Endothelial cell of umbilical vein (primary cell): ENCODE measurements around the gene ACER1. TPM values are rescaled to one million over a fixed set of nuclear protein-coding genes. Genes with fewer than 3 reads are reported as not detected.

Source experiments
- BruUV-seq: library from RNA; stranded (reverse); fragments of 400-500 nt; replicated peaks from 2 replicates; lab custom pipeline; 2021; lab: Mats Ljungman, UMichigan
- CTCF ChIA-PET: fragments of 300-600, 350-600 bp; sonication (Branson Sonifier 250); formaldehyde crosslinking; loops from one replicate; lab custom pipeline; 2021; ENCODE audit warnings: antibody characterized with exemption, inconsistent platforms; lab: Charles Lee
- POLR2A ChIA-PET: fragments of 300-600, 350-600 bp; sonication (Branson Sonifier 250); formaldehyde crosslinking; loops from one replicate; lab custom pipeline; 2021; ENCODE audit warnings: antibody characterized with exemption, inconsistent platforms; lab: Charles Lee
- DNase-seq: peaks from one replicate; pipeline ENCODE4 v3.0.0-alpha.2; 2011; ENCODE audit warnings: low read depth, low spot score
- FAIRE-seq: peaks from 2 replicates; lab custom pipeline; 2011; peaks lifted over from hg19 to GRCh38; lab: Jason Lieb, UNC
- H2AFZ ChIP-seq: 2 replicates; pipeline ENCODE4 v1.6.0; 2012; ENCODE audit warnings: low read depth, low read length, control low read depth, inconsistent platforms
- H3K27ac ChIP-seq: 2 replicates; pipeline ENCODE4 v1.5.1; 2011; ENCODE audit warnings: low read depth, mild to moderate bottlenecking, control low read depth, low read length, moderate library complexity; ENCODE audit not compliant: insufficient read depth
- H3K27me3 ChIP-seq, 2 experiments: 2 replicates each; pipeline versions ENCODE4 v1.6.0 to v1.6.1; 2011; ENCODE audit warnings: low read length in 2 of 2, mixed read lengths in 1 of 2; ENCODE audit not compliant: control insufficient read depth in 2 of 2, insufficient read depth in 2 of 2
- H3K36me3 ChIP-seq, 2 experiments: 2 replicates in 1 of 2; 3 replicates in 1 of 2; pipeline ENCODE4 v1.5.1; 2011; ENCODE audit warnings: low read length in 2 of 2, mild to moderate bottlenecking in 1 of 2, moderate library complexity in 1 of 2; ENCODE audit not compliant: control insufficient read depth in 2 of 2, insufficient read depth in 2 of 2; ENCODE audit errors: extremely low read depth in 1 of 2
- H3K4me1 ChIP-seq: 3 replicates; pipeline ENCODE4 v1.5.1; 2011; ENCODE audit warnings: mild to moderate bottlenecking, low read length; ENCODE audit not compliant: control insufficient read depth, insufficient read depth; ENCODE audit errors: extremely low read depth
- H3K4me2 ChIP-seq: 2 replicates; pipeline ENCODE4 v1.6.1; 2011; ENCODE audit warnings: low read length, control low read depth, mixed read lengths; ENCODE audit not compliant: insufficient read depth
- H3K4me3 ChIP-seq, 3 experiments: fragments of 200-600 bp in 1 of 3; sonication (generic), shearing (Covaris generic) in 1 of 3; replicated peaks in 1 of 3; 2 replicates each; pipeline ENCODE4 v1.5.1; 2011 to 2016; ENCODE audit warnings: control low read depth in 3 of 3, low read length in 3 of 3, mild to moderate bottlenecking in 2 of 3, inconsistent platforms in 1 of 3, low read depth in 1 of 3, moderate library complexity in 1 of 3; ENCODE audit not compliant: insufficient read depth in 1 of 3
- H3K79me2 ChIP-seq: 2 replicates; pipeline ENCODE4 v1.6.0; 2012; ENCODE audit warnings: low read length, inconsistent platforms; ENCODE audit not compliant: control insufficient read depth, insufficient read depth
- H3K9ac ChIP-seq: replicated peaks from 2 replicates; pipeline ENCODE3; 2011; ENCODE audit warnings: low read length, control low read depth; ENCODE audit not compliant: insufficient read depth; ENCODE audit errors: extremely low read depth
- H3K9me1 ChIP-seq: replicated peaks from 3 replicates; pipeline ENCODE4 v1.6.0; 2011; ENCODE audit warnings: mild to moderate bottlenecking, low read length; ENCODE audit not compliant: control insufficient read depth, insufficient read depth; ENCODE audit errors: extremely low read depth
- H3K9me3 ChIP-seq: replicated peaks from 2 replicates; pipeline ENCODE4 v1.5.1; 2012; ENCODE audit warnings: low read length, inconsistent platforms; ENCODE audit not compliant: control insufficient read depth, insufficient read depth
- H4K20me1 ChIP-seq: replicated peaks from 2 replicates; pipeline ENCODE3; 2011; ENCODE audit warnings: mild to moderate bottlenecking, low read length; ENCODE audit not compliant: control insufficient read depth, insufficient read depth; ENCODE audit errors: extremely low read depth
- CTCF ChIP-seq, 2 donors: IDR thresholded peaks; 1 replicate in 1 of 2; 2 replicates in 1 of 2; pipeline ENCODE4 v1.5.1; 2011; ENCODE audit warnings: low read length in 2 of 2, mild to moderate bottlenecking in 2 of 2, moderate library complexity in 2 of 2, control low read depth in 1 of 2, inconsistent platforms in 1 of 2, low read depth in 1 of 2; ENCODE audit not compliant: insufficient read depth in 1 of 2; ENCODE audit errors: extremely low read depth in 1 of 2
- EZH2 ChIP-seq: IDR thresholded peaks from 2 replicates; pipeline ENCODE4 v1.6.1; 2012; ENCODE audit warnings: borderline replicate concordance, low read depth, mild to moderate bottlenecking, moderate library complexity, low read length, inconsistent platforms; ENCODE audit not compliant: severe bottlenecking
- FOS ChIP-seq: IDR thresholded peaks from 2 replicates; pipeline ENCODE4 v1.6.1; 2011; ENCODE audit warnings: mild to moderate bottlenecking, low read length, moderate library complexity, borderline replicate concordance; ENCODE audit not compliant: insufficient read depth
- GATA2 ChIP-seq: IDR thresholded peaks from 2 replicates; pipeline ENCODE4 v1.7.0; 2011; ENCODE audit warnings: low read depth, mild to moderate bottlenecking, moderate library complexity, mixed read lengths, low read length; ENCODE audit not compliant: insufficient read length, insufficient read depth
- JUN ChIP-seq: IDR thresholded peaks from 2 replicates; pipeline ENCODE4 v1.6.1; 2011; ENCODE audit warnings: borderline replicate concordance, low read depth; ENCODE audit not compliant: insufficient read length, insufficient read depth
- MYC ChIP-seq: IDR thresholded peaks from one replicate; pipeline ENCODE4 v1.6.1; 2011; ENCODE audit warnings: mild to moderate bottlenecking, low read depth, low read length
- POLR2A ChIP-seq: IDR thresholded peaks from 2 replicates; pipeline ENCODE4 v1.6.1; 2012; ENCODE audit warnings: low read depth, mild to moderate bottlenecking, control low read depth, low read length
- POLR2AphosphoS5 ChIP-seq: IDR thresholded peaks from 2 replicates; pipeline ENCODE4 v1.6.1; 2012; ENCODE audit warnings: low read depth, mild to moderate bottlenecking, control low read depth, low read length, moderate library complexity; ENCODE audit not compliant: insufficient read depth
- dilution Hi-C: fragments of 300-500 bp; cut with MboI; formaldehyde crosslinking; loops from one replicate; pipeline ENCODE4 v1.15.0; 2019; ENCODE audit warnings: low sequenced_read_pairs; ENCODE audit not compliant: extremely low pct_ligation_motif_present
- intact Hi-C: fragments of 100-400 bp; cut with micrococcal nuclease; formaldehyde crosslinking; loops from one replicate; pipeline ENCODE4 v1.10.0; 2022
- polyA plus RNA-seq, 4 experiments: library from polyadenylated mRNA; depleted of rRNA in 3 of 4; stranded (reverse) in 3 of 4; unstranded in 1 of 4; fragments of >200 nt; gene quantifications; 2 replicates each; pipeline versions ENCODE4 v1.2.1 to v1.2.3, GENCODE V29; 2011 to 2012; ENCODE audit warnings: missing spikeins in 1 of 4
- total RNA-seq: library from RNA; stranded (reverse); gene quantifications from 2 replicates; pipeline ENCODE4 v1.2.3, GENCODE V29; 2021
- TF ChIP-seq, protein P1 (sequence below): IDR thresholded peaks from 2 replicates; pipeline ENCODE4 v1.6.1; 2011; ENCODE audit not compliant: insufficient read depth, insufficient read length

The ACER1 gene
- total and polyA plus RNA-seq, 2 donors (not counting 3 experiments of a cell fraction or from before 2014, with no cell fraction given) = 0.04 TPM; not detected in 1

DNA sequence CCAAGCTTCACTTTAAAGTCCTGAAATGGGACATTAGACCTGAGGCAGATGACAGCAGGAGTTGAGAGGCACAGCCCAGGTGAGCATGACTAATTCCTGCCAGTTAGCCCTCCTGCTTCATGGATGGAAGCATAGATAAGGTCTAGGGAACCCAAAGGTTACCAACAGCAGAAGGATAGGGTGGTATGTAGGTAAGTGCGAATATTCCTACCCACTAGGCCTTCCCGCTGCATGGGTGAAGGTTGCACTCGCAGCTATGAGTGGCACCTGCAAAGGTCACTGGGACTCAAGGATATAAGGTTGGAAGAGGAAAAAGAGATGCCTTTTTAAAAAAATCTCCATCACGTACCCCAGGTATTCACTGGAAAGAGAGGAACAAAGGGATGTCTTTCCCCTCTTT is 41.4 kb downstream of the ACER1 start:
- Histone ChIP-seq H3K27ac (no peak overlapping the region), H3K9me1 (no peaks in the 10 kb centered on the region), H3K9ac (no peak overlapping the region), H3K79me2 (no peaks in the 10 kb centered on the region), H3K4me2 (no peak overlapping the region), H4K20me1 (no peaks in the 10 kb centered on the region), H3K27me3 (no peaks in the 10 kb centered on the region), H3K4me3 (no peak overlapping the region), H2AFZ (no peak overlapping the region), H3K36me3 (no peaks in the 10 kb centered on the region), H3K9me3 (peaks cover 2% of the 10 kb centered on the region), H3K4me1 (no peaks in the 10 kb centered on the region)
- ChIA-PET CTCF (no interaction called here), POLR2A (no interaction called here)
- dilution Hi-C loops = no loop called here
- BruUV-seq = no TSS peak
- FAIRE-seq (no peak), DNase-seq (no peak)
- TF ChIP-seq, protein P1, sequence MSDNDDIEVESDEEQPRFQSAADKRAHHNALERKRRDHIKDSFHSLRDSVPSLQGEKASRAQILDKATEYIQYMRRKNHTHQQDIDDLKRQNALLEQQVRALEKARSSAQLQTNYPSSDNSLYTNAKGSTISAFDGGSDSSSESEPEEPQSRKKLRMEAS = no peak
- TF ChIP-seq CTCF (IDR thresholded peaks at IDR 0.05; ENCODE audit: extremely low read depth in 1 of 2, insufficient read depth in 1 of 2, low read depth in 1 of 2, low read length in 2 of 2) (no peak), GATA2 (no peak), FOS (no peak), POLR2AphosphoS5 (no peak), JUN (no peak), MYC (no peak), EZH2 (no peak), POLR2A (no peak)
- intact Hi-C loops = no loop called here
